Lower leg skin (tissue), 3 donors: Measurements from ENCODE around the gene CAPZA3.

ENCODE experiments used
- POLR2A ChIP-seq, 2 donors: fragments of 450-650 bp; IDR thresholded peaks; one replicate each; pipeline ENCODE4 v1.6.1; 2016 to 2017; ENCODE audit warnings: antibody characterized with exemption in 2 of 2, mild to moderate bottlenecking in 1 of 2, moderate library complexity in 1 of 2
- TF ChIP-seq, protein P1 (sequence below), 3 donors: fragments of 450-650 bp; IDR thresholded peaks; one replicate each; pipeline ENCODE4 v1.5.1; 2016; ENCODE audit warnings: antibody characterized with exemption in 3 of 3, mild to moderate bottlenecking in 3 of 3, moderate library complexity in 2 of 3

DNA sequence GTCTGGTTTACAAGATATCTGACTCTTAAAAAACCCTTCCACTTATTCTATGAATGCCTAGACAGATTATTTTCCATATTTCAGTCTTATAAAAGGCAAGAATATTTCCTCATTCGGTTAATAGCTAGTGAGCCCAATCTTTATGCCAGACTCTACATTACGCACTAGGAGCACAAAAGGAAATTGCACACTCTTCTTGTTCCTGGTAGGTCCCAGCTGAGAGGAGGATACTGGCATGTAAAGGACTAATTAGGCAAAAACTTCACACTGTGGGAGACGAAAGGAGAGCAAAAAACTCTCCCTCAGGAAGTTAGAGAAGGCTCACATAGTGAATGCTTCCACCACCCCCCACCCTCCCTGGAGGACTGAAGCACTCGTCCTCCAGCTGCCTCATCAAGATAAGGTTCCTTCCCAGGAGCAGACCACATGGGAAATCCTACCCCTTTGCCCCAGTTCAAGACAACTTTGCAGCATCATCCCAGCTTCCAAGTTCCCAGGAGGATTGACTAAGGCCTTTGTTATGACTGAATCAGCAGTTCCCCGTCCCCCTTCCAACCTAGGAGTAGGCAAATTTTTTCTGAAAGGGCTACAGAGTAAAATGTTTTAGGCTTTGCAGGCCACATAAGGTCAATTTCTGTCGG, 14.5 kb downstream of the CAPZA3 start:
- TF ChIP-seq, protein P1, sequence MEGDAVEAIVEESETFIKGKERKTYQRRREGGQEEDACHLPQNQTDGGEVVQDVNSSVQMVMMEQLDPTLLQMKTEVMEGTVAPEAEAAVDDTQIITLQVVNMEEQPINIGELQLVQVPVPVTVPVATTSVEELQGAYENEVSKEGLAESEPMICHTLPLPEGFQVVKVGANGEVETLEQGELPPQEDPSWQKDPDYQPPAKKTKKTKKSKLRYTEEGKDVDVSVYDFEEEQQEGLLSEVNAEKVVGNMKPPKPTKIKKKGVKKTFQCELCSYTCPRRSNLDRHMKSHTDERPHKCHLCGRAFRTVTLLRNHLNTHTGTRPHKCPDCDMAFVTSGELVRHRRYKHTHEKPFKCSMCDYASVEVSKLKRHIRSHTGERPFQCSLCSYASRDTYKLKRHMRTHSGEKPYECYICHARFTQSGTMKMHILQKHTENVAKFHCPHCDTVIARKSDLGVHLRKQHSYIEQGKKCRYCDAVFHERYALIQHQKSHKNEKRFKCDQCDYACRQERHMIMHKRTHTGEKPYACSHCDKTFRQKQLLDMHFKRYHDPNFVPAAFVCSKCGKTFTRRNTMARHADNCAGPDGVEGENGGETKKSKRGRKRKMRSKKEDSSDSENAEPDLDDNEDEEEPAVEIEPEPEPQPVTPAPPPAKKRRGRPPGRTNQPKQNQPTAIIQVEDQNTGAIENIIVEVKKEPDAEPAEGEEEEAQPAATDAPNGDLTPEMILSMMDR (IDR thresholded peaks at IDR 0.05), result no peak
- TF ChIP-seq POLR2A (IDR thresholded peaks at IDR 0.05), result no peak
